RPMI8226 (cell line): ENCODE measurements around the gene CAPZA3.
"Not testable (repeated sequence)": the region's sequence is repeated elsewhere in the genome, so short reads cannot be mapped to it uniquely, and the experiment has no call there.

Source experiments
- DNase-seq: peaks from one replicate; pipeline ENCODE4 v3.0.0-alpha.2; 2015

The CAPZA3 gene

DNA sequence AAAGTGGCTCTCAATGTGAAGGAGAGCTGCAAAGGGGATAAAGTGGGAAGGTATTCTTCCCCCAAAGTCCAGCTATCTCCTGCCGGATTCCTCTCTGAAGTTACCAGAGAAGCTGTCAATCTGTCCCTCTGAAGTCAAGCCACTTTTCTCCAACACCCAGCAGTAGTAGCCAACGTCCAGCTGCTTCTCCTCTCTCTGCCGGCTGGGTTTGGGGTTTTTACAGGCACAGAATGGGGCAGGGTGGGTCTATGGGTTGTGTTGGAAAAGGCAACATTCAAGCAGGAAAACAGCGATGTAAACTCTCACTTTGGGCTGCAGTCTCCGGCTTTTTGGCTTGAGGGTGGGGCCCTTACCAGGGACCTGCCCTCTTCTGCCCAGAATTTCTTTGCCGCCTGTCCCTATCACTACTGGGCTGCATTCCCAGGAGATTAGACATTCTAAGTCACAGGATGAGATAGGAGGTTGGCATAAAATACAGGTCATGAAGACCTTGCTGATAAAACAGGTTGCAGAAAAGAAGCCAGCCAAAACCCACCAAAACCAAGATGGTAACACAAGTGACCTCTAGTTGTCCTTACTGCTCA, 16.3 kb downstream of the CAPZA3 start:
- DNase-seq = no peak

DNA sequence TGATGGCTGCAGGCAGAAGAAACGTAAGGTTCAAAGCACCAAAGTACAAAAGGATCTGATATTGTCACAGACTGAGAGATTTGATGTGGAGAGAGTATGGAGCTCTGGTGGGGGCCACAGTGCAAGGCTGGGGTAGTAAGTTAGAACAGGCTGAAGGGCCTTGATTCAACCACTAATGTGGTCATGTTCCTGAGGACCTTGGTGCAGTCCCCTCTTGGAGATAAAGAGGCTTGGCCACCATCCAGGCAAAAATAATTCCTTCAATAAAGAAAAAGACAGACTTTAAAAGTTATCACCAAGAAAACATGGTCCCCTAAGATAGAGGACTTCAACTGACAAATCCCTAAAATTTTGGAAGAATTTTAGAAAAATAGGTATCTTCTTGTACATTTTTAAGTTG, 17.4 kb downstream of the CAPZA3 start:
- no peak for DNase-seq

DNA sequence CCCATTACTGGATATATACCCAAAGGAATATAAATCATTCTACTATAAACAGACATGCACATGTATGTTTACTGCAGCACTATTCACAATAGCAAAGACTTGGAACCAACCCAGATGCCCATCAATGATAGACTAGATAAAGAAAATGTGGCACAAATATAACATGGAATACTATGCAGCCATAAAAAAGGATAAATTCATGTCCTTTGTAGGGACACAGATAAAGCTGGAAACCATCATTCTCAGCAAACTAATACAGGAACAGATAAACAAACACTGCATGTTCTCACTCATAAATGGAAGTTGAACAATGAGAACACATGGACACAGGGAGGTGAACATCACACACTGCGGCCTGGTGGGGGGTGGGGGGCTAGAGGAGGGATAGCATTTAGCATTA, 28.6 kb downstream of the CAPZA3 start:
- DNase-seq = not testable (repeated sequence)

DNA sequence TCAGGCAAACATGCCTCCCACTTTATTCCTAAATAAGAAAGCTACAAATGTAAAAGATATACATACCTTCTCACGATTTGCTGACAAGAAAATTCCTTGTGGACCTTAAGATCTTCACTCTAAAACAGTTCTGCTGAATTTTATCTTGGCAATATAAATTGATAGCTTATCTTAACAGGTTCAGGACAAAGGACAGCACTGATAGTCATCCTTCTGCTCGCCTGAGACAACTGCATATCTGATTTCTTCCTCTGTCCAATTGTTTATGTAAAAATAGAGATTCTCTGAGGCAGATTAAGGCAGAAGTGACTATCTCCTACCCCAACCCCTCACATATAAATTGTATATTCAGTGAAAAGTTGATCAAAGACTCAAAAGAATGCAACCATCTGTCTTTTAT, 44.9 kb downstream of the CAPZA3 start:
- no peak for DNase-seq

DNA sequence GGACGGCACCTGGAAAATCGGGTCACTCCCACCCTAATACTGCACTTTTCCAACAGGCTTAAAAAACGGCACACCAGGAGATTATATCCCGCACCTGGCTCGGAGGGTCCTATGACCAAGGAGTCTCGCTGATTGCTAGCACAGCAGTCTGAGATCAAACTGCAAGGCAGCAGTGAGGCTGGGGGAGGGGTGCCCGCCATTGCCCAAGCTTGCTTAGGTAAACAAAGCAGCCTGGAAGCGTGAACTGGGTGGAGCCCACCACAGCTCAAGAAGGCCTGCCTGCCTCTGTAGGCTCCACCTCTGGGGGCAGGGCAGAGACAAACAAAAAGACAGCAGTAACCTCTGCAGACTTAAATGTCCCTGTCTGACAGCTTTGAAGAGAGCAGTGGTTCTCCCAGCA, 47.5 kb downstream of the CAPZA3 start:
- not testable (repeated sequence) for DNase-seq
